ENCODE measurements around the gene MAPT. TPM values are rescaled to one million over a fixed set of nuclear protein-coding genes. Genes with fewer than 3 reads are reported as not detected.

MAPT gene
- total and polyA plus RNA-seq, 2 of the 13 experiments (the other 11 are each of a cell fraction or from before 2014, with no cell fraction given): 2.1 to 2.8 TPM

GRCh38 chr17:45935710-45936509, 41.6 kb downstream of the MAPT start (continued):
- TF ChIP-seq ELF4 (CRISPR knock-in tag; IDR thresholded peaks at IDR 0.05; ENCODE audit: borderline replicate concordance): 0 out of 2 replicates have a peak, but pooled peaks have one; percentile 25
- peak; percentile 90 for TF ChIP-seq ZNF574 (CRISPR knock-in tag; IDR thresholded peaks at IDR 0.05)
- TF ChIP-seq TFE3 (CRISPR knock-in tag; IDR thresholded peaks at IDR 0.05): peak; percentile 73
- no peak; the same call in 1 of the 2 replicates for TF ChIP-seq BRF2 (CRISPR knock-in tag; IDR thresholded peaks at IDR 0.05)
- TF ChIP-seq IRF9 (CRISPR knock-in tag; IDR thresholded peaks at IDR 0.05; ENCODE audit: borderline replicate concordance): no peak
- peak; percentile 90 for TF ChIP-seq NR2F6 (IDR thresholded peaks at IDR 0.05)
- peak; percentile 96 for TF ChIP-seq NR2F6 (CRISPR knock-in tag; IDR thresholded peaks at IDR 0.05)
- 0 out of 2 replicates have a peak, but pooled peaks have one; percentile 50 for TF ChIP-seq NFIC (IDR thresholded peaks at IDR 0.05; ENCODE audit: low read length)
- peak; percentile 94 for TF ChIP-seq HDAC1 (CRISPR knock-in tag; IDR thresholded peaks at IDR 0.05)
- TF ChIP-seq EP300 (IDR thresholded peaks at IDR 0.05; ENCODE audit: low read depth in 2 of 2, low read length in 2 of 2): peak in 1 of 2 experiments; percentile 96; a peak in 2 of 4 replicates
- peak; percentile 95 for TF ChIP-seq EP300 (CRISPR knock-in tag; IDR thresholded peaks at IDR 0.05; ENCODE audit: borderline replicate concordance)
- TF ChIP-seq CREB3 (CRISPR knock-in tag; IDR thresholded peaks at IDR 0.05): no peak
- TF ChIP-seq TCF7 (IDR thresholded peaks at IDR 0.05; ENCODE audit: low read depth): peak; percentile 47; the same call in 1 of the 2 replicates
- peak; percentile 95 for TF ChIP-seq PHF5A (CRISPR knock-in tag; IDR thresholded peaks at IDR 0.05; ENCODE audit: low read depth, unreplicated experiment)
- no peak for TF ChIP-seq NFE2L1 (CRISPR knock-in tag; IDR thresholded peaks at IDR 0.05; ENCODE audit: borderline replicate concordance)
- peak; percentile 90 for TF ChIP-seq FOXP4 (CRISPR knock-in tag; IDR thresholded peaks at IDR 0.05)
- no peak for TF ChIP-seq PTBP1 (IDR thresholded peaks at IDR 0.05; ENCODE audit: low read depth, low read length, poor library complexity, severe bottlenecking)
- peak; percentile 98 for TF ChIP-seq HNF4G (IDR thresholded peaks at IDR 0.05; ENCODE audit: borderline replicate concordance, low read depth, low read length)
- TF ChIP-seq HNF4G (CRISPR knock-in tag; IDR thresholded peaks at IDR 0.05; ENCODE audit: borderline replicate concordance, low read depth): peak; percentile 93

Data from HepG2 (cell line).